ENCODE measurements around the gene SLC4A1. TPM values are rescaled to one million over a fixed set of nuclear protein-coding genes. Genes with fewer than 3 reads are reported as not detected.

The SLC4A1 gene
- total RNA-seq, 1 experiment from 2014 or later, result 0.22 TPM

DNA sequence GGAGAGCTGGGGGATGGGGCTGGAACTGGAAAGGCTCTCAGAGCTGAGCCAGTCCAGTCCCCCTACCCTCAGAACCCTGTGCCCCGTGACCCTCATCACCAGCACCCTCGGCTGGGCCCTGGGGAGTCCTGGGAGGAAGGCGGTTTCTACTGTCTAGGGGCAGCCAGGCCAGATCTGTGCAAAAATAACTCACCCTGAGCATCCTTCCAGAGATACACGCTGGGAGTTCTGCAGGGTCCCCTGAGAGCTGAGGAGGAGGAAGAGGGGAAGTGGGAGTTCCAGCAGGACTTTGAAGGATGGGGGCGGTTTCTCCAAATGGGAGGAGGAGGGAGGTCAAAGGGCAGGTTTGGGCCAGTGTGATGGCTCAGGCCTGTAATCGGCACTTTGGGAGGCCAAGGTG is 5.0 kb upstream of the SLC4A1 start:
- ChIA-PET POLR2A (no interaction called here), CTCF (no interaction called here), RAD21 (ENCODE audit: low non-redundant PET in 1 of 2, low total read pairs in 2 of 2, uncharacterized antibody in 2 of 2, unreplicated experiment in 2 of 2) (no interaction called here)
- no peak overlapping the region for H3K27ac ChIP-seq (ENCODE audit: low read depth, low read length)
- no peaks in the 10 kb centered on the region for H3K4me1 ChIP-seq (ENCODE audit: control insufficient read depth in 1 of 2, insufficient read depth in 2 of 2, low read length in 2 of 2)
- TF ChIP-seq ZNF274 (IDR thresholded peaks at IDR 0.05; ENCODE audit: low read depth, low read length) (no peak), CBX3 (IDR thresholded peaks at IDR 0.05; ENCODE audit: low read depth) (no peak), POLR2AphosphoS5 (IDR thresholded peaks at IDR 0.05; ENCODE audit: low read depth, low read length) (no peak), SIN3A (IDR thresholded peaks at IDR 0.05; ENCODE audit: low read depth) (no peak), CEBPB (IDR thresholded peaks at IDR 0.05; ENCODE audit: low read depth) (no peak), EZH2phosphoT487 (IDR thresholded peaks at IDR 0.05; ENCODE audit: borderline replicate concordance) (no peak), EZH2 (IDR thresholded peaks at IDR 0.05) (no peak)
- ATAC-seq, result no peak
- H3K79me2 ChIP-seq (ENCODE audit: insufficient read depth, low read length), result no peaks in the 10 kb centered on the region
- no peak for DNase-seq (ENCODE audit: low read depth, low spot score)
- no peaks in the 10 kb centered on the region for H4K20me1 ChIP-seq (ENCODE audit: insufficient read depth)
- H3K4me3 ChIP-seq (replicated peaks in 1 of 2; ENCODE audit: low read depth in 1 of 2, low read length in 2 of 2), result no peak overlapping the region
- no peaks in the 10 kb centered on the region for H3K9me2 ChIP-seq (ENCODE audit: insufficient read depth)
- BruUV-seq (replicated peaks), result no TSS peak
- H3K9me3 ChIP-seq (ENCODE audit: control insufficient read depth in 1 of 2, insufficient read depth in 1 of 2, low read depth in 1 of 2, low read length in 2 of 2), result no peaks in the 10 kb centered on the region
- H3K27me3 ChIP-seq (ENCODE audit: insufficient read depth, low read length), result no peaks in the 10 kb centered on the region
- no peak overlapping the region for H3K9ac ChIP-seq (ENCODE audit: low read length)
- intact Hi-C loops (cut with micrococcal nuclease), result no loop called here
- H2AFZ ChIP-seq (ENCODE audit: low read depth, low read length, poor library complexity, severe bottlenecking), result no peak overlapping the region
- H3K36me3 ChIP-seq (ENCODE audit: control insufficient read depth in 1 of 2, insufficient read depth in 2 of 2, low read length in 2 of 2), result no peaks in the 10 kb centered on the region
- no peak overlapping the region for H3K4me2 ChIP-seq (ENCODE audit: low read length)

DNA sequence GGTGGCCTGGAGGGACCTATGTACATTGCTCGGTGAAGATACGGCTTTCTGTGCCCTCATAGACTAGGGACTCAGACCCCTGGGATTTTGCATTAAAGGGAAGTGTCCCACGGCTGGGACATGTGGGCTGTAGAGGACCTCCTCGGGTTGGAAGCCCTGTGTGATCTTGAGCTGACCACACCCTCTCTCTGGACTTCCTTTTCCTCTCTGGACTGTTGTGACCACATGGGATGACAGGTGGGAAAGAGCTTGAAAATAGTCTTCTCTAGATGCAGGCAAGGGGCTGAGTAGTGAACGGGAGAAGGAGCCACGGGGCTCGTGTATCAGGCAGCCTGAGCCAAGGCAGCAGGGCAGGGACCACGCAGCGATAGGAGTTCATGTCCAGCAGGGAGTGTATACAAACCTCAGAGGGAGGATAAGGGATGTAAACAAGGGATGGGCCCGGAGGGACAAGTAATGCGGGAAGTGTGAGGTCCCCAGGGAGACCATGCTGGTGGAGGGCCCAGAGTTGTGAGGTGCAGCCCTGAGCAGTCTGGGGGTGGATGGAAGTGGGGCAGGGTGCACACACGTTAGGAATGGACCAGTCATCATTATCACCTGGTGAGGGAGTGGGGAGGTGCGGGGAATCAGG is 4.5 kb upstream of the SLC4A1 start:
- intact Hi-C loops (cut with micrococcal nuclease), result no loop called here
- Histone ChIP-seq H3K4me2 (ENCODE audit: low read length) (no peak overlapping the region), H3K4me1 (ENCODE audit: control insufficient read depth in 1 of 2, insufficient read depth in 2 of 2, low read length in 2 of 2) (no peaks in the 10 kb centered on the region), H3K9me2 (ENCODE audit: insufficient read depth) (no peaks in the 10 kb centered on the region), H3K9ac (ENCODE audit: low read length) (no peak overlapping the region), H3K9me3 (ENCODE audit: control insufficient read depth in 1 of 2, insufficient read depth in 1 of 2, low read depth in 1 of 2, low read length in 2 of 2) (no peaks in the 10 kb centered on the region), H3K36me3 (ENCODE audit: control insufficient read depth in 1 of 2, insufficient read depth in 2 of 2, low read length in 2 of 2) (no peaks in the 10 kb centered on the region), H4K20me1 (ENCODE audit: insufficient read depth) (no peaks in the 10 kb centered on the region), H3K79me2 (ENCODE audit: insufficient read depth, low read length) (no peaks in the 10 kb centered on the region), H3K4me3 (replicated peaks in 1 of 2; ENCODE audit: low read depth in 1 of 2, low read length in 2 of 2) (no peak overlapping the region), H2AFZ (ENCODE audit: low read depth, low read length, poor library complexity, severe bottlenecking) (no peak overlapping the region), H3K27ac (ENCODE audit: low read depth, low read length) (no peak overlapping the region), H3K27me3 (ENCODE audit: insufficient read depth, low read length) (no peaks in the 10 kb centered on the region)
- RAD21 ChIA-PET (ENCODE audit: low non-redundant PET in 1 of 2, low total read pairs in 2 of 2, uncharacterized antibody in 2 of 2, unreplicated experiment in 2 of 2), result no interaction called here
- TF ChIP-seq CBX3 (IDR thresholded peaks at IDR 0.05; ENCODE audit: low read depth) (no peak), POLR2AphosphoS5 (IDR thresholded peaks at IDR 0.05; ENCODE audit: low read depth, low read length) (no peak), POLR2A (IDR thresholded peaks at IDR 0.05; ENCODE audit: borderline replicate concordance, extremely low read depth, insufficient read depth, insufficient read length) (no peak), JUND (IDR thresholded peaks at IDR 0.05) (no peak), ELF1 (IDR thresholded peaks at IDR 0.05; ENCODE audit: borderline replicate concordance, low read depth) (no peak), SRF (IDR thresholded peaks at IDR 0.05; ENCODE audit: low read depth) (no peak), YY1 (IDR thresholded peaks at IDR 0.05; ENCODE audit: extremely low read depth, insufficient replicate concordance, low read depth, low read length) (no peak), ZFX (IDR thresholded peaks at IDR 0.05) (no peak), EZH2phosphoT487 (IDR thresholded peaks at IDR 0.05; ENCODE audit: borderline replicate concordance) (no peak), EGR1 (IDR thresholded peaks at IDR 0.05; ENCODE audit: low read depth) (no peak), SIN3A (IDR thresholded peaks at IDR 0.05; ENCODE audit: low read depth) (no peak)
- TF ChIP-seq, protein P1, sequence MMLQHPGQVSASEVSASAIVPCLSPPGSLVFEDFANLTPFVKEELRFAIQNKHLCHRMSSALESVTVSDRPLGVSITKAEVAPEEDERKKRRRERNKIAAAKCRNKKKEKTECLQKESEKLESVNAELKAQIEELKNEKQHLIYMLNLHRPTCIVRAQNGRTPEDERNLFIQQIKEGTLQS (IDR thresholded peaks at IDR 0.05), result no peak
- TF ChIP-seq, protein P2, sequence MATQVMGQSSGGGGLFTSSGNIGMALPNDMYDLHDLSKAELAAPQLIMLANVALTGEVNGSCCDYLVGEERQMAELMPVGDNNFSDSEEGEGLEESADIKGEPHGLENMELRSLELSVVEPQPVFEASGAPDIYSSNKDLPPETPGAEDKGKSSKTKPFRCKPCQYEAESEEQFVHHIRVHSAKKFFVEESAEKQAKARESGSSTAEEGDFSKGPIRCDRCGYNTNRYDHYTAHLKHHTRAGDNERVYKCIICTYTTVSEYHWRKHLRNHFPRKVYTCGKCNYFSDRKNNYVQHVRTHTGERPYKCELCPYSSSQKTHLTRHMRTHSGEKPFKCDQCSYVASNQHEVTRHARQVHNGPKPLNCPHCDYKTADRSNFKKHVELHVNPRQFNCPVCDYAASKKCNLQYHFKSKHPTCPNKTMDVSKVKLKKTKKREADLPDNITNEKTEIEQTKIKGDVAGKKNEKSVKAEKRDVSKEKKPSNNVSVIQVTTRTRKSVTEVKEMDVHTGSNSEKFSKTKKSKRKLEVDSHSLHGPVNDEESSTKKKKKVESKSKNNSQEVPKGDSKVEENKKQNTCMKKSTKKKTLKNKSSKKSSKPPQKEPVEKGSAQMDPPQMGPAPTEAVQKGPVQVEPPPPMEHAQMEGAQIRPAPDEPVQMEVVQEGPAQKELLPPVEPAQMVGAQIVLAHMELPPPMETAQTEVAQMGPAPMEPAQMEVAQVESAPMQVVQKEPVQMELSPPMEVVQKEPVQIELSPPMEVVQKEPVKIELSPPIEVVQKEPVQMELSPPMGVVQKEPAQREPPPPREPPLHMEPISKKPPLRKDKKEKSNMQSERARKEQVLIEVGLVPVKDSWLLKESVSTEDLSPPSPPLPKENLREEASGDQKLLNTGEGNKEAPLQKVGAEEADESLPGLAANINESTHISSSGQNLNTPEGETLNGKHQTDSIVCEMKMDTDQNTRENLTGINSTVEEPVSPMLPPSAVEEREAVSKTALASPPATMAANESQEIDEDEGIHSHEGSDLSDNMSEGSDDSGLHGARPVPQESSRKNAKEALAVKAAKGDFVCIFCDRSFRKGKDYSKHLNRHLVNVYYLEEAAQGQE (IDR thresholded peaks at IDR 0.05; ENCODE audit: low read depth), result no peak
- ATAC-seq (no peak), DNase-seq (ENCODE audit: low read depth, low spot score) (no peak)
- POLR2A ChIA-PET, result no interaction called here
- CTCF ChIA-PET, result no interaction called here
- BruUV-seq (replicated peaks), result no TSS peak
